HL-60 (cell line): ENCODE data around the gene LY9.

ENCODE experiments used
- DNase-seq, 2 experiments: peaks; one replicate each; pipeline ENCODE4 v3.0.0-alpha.2; 2010 to 2020; ENCODE audit warnings: low read depth in 1 of 2, low spot score in 1 of 2
- H3K27ac ChIP-seq: fragments of 250-450 bp; sonication (Bioruptor Pico); replicated peaks from 2 replicates; pipeline ENCODE4 v1.5.1; 2020; ENCODE audit warnings: mild to moderate bottlenecking, moderate library complexity
- H3K27me3 ChIP-seq: fragments of 250-450 bp; sonication (Bioruptor Pico); 2 replicates; pipeline ENCODE4 v1.5.1; 2021; ENCODE audit warnings: mild to moderate bottlenecking, moderate library complexity; ENCODE audit not compliant: insufficient read depth, poor library complexity, severe bottlenecking
- H3K4me3 ChIP-seq: replicated peaks from 2 replicates; pipeline ENCODE4 v1.5.1; 2011; ENCODE audit warnings: mild to moderate bottlenecking, control low read depth, low read length; ENCODE audit not compliant: insufficient read depth
- CTCF ChIP-seq: IDR thresholded peaks from one replicate; pipeline ENCODE4 v1.5.1; 2011; ENCODE audit warnings: low read length, control low read depth, inconsistent platforms; ENCODE audit not compliant: insufficient read depth
- GABPA ChIP-seq: IDR thresholded peaks from 2 replicates; pipeline ENCODE4 v1.6.1; 2012; ENCODE audit warnings: low read depth
- POLR2AphosphoS5 ChIP-seq: IDR thresholded peaks from 2 replicates; pipeline ENCODE4 v1.6.1; 2012; ENCODE audit warnings: low read depth
- SPI1 ChIP-seq: IDR thresholded peaks from 2 replicates; pipeline ENCODE4 v1.6.1; 2012; ENCODE audit warnings: low read depth, mild to moderate bottlenecking, borderline replicate concordance
- TF ChIP-seq, protein P1 (sequence below): IDR thresholded peaks from 2 replicates; pipeline ENCODE4 v1.6.1; 2012; ENCODE audit warnings: low read depth; ENCODE audit not compliant: insufficient replicate concordance

LY9 gene

GRCh38 chr1:160853014-160853413 lies 57.0 kb downstream of the LY9 start:
- no peak for DNase-seq
- no peak overlapping the region for H3K4me3 ChIP-seq
- no peak overlapping the region for H3K27ac ChIP-seq
- TF ChIP-seq SPI1 (no peak), GABPA (no peak), CTCF (no peak), POLR2AphosphoS5 (no peak)
- TF ChIP-seq, protein P1, sequence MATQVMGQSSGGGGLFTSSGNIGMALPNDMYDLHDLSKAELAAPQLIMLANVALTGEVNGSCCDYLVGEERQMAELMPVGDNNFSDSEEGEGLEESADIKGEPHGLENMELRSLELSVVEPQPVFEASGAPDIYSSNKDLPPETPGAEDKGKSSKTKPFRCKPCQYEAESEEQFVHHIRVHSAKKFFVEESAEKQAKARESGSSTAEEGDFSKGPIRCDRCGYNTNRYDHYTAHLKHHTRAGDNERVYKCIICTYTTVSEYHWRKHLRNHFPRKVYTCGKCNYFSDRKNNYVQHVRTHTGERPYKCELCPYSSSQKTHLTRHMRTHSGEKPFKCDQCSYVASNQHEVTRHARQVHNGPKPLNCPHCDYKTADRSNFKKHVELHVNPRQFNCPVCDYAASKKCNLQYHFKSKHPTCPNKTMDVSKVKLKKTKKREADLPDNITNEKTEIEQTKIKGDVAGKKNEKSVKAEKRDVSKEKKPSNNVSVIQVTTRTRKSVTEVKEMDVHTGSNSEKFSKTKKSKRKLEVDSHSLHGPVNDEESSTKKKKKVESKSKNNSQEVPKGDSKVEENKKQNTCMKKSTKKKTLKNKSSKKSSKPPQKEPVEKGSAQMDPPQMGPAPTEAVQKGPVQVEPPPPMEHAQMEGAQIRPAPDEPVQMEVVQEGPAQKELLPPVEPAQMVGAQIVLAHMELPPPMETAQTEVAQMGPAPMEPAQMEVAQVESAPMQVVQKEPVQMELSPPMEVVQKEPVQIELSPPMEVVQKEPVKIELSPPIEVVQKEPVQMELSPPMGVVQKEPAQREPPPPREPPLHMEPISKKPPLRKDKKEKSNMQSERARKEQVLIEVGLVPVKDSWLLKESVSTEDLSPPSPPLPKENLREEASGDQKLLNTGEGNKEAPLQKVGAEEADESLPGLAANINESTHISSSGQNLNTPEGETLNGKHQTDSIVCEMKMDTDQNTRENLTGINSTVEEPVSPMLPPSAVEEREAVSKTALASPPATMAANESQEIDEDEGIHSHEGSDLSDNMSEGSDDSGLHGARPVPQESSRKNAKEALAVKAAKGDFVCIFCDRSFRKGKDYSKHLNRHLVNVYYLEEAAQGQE = no peak
- no peaks in the 10 kb centered on the region for H3K27me3 ChIP-seq

GRCh38 chr1:160853754-160854153 lies 57.8 kb downstream of the LY9 start:
- no peak overlapping the region for H3K27ac ChIP-seq
- TF ChIP-seq, protein P1 = no peak
- TF ChIP-seq CTCF (no peak), SPI1 (no peak), GABPA (no peak), POLR2AphosphoS5 (no peak)
- H3K27me3 ChIP-seq = no peaks in the 10 kb centered on the region
- DNase-seq = no peak
- H3K4me3 ChIP-seq = no peak overlapping the region

DNA sequence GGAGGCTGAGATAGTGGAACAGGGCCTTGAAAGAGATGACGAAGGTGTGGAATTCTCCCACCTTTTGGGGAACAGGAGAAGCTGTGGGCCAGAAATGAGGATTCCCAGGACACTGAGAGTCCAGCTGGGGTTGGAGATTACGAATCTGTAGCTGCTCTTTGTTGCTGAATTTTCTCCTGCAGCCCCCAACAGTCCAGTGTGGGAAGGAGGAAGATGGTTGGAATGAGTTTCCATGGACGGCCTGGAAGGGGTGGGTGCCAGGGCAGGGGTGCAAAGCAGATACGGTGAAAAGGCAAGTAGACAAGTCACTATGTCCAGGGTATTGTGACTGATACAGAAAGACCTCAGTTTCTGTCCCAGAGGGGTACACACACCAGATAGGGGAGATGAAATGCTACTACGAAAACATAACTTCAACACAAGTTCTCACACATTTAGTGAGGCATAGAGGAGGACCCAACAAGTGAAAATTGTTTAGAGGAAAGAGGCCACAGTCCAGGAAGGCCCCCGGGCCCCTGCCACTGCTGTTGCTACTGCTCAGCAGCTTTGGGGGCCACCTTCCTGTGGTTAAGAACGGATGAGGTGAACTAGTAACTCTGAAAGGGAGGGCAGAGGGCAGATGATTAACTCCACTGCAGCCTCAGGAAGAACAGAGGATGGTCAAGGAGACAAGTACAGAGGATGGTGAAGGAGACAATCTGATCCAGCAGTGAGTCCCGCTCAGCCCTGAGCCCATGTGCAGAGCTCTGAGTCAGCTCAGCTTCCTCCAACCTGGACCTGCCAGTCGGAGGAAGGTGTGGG lies 59.4 kb downstream of the LY9 start:
- no peak for DNase-seq
- H3K27ac ChIP-seq = no peak overlapping the region
- TF ChIP-seq CTCF (no peak), GABPA (no peak), SPI1 (no peak), POLR2AphosphoS5 (no peak)
- TF ChIP-seq, protein P1 = no peak
- H3K4me3 ChIP-seq = no peak overlapping the region
- no peaks in the 10 kb centered on the region for H3K27me3 ChIP-seq
